Adrenal gland (tissue), 12 donors: ENCODE measurements around the gene PHACTR3. TPM values are rescaled to one million over a fixed set of nuclear protein-coding genes. Genes with fewer than 3 reads are reported as not detected.

Experiments used
- DNase-seq, 7 donors: peaks; one replicate each; pipeline ENCODE4 v3.0.0-alpha.2; 2019 to 2020
- H3K27ac ChIP-seq, 5 donors: fragments of 200-600 bp; sonication (generic) in 4 of 5; 1 replicate in 3 of 5; 2 replicates in 2 of 5; pipeline versions ENCODE4 v1.5.1 to v1.8.0; 2016 to 2020; ENCODE audit warnings: mild to moderate bottlenecking in 1 of 5
- H3K27me3 ChIP-seq: fragments of 200-600 bp; 2 replicates; pipeline ENCODE4 v1.8.0; 2021
- H3K36me3 ChIP-seq, 2 donors: fragments of 200-600 bp; replicated peaks in 1 of 2; 1 replicate in 1 of 2; 2 replicates in 1 of 2; pipeline versions ENCODE4 v1.5.1 to v1.8.0; 2018 to 2022
- H3K4me1 ChIP-seq, 2 donors: fragments of 200-600 bp; replicated peaks in 1 of 2; 1 replicate in 1 of 2; 2 replicates in 1 of 2; pipeline versions ENCODE4 v1.5.1 to v1.8.0; 2018 to 2021
- H3K4me3 ChIP-seq, 4 donors: fragments of 200-600 bp; sonication (generic) in 3 of 4; one replicate each; pipeline ENCODE4 v1.5.1; 2016 to 2018
- H3K9me3 ChIP-seq, 3 donors: fragments of 200-600 bp; sonication (generic) in 1 of 3; replicated peaks in 1 of 3; 1 replicate in 2 of 3; 2 replicates in 1 of 3; pipeline versions ENCODE4 v1.5.1 to v1.8.0; 2016 to 2021
- POLR2A ChIP-seq, 2 donors: fragments of 450-650 bp; IDR thresholded peaks; one replicate each; pipeline ENCODE4 v1.6.1; 2017; ENCODE audit warnings: antibody characterized with exemption in 2 of 2, mild to moderate bottlenecking in 2 of 2, moderate library complexity in 1 of 2
- WGBS, 4 donors: extraction: QIAGEN DNeasy Blood & Tissue Kit in 2 of 4; methylation state at CpG; one replicate each; pipeline versions ENCODE4 v1.1.5 to v1.1.7; 2013 to 2017; 5-methylcytosine and 5-hydroxymethylcytosine counted together
- intact Hi-C, 2 donors: fragments of 100-400 bp; cut with DNase I; formaldehyde crosslinking; loops; one replicate each; pipeline versions ENCODE4 v1.14.1 to v1.15.0; 2022 to 2023
- polyA plus RNA-seq, 3 donors: library from polyadenylated mRNA; stranded (reverse); fragments of 200-250 nt in 2 of 3; fragments of 350-450 nt in 1 of 3; fragmentation: Illumina TruSeq in 1 of 3; extraction: RNeasy Lipid Tissue Mini Kit (QIAGEN cat#74804) in 1 of 3; gene quantifications; one replicate each; pipeline ENCODE4 v1.2.3, GENCODE V29; 2013 to 2014
- total RNA-seq, 9 donors: library from RNA; depleted of rRNA in 4 of 9; stranded (reverse); fragments of >200 nt in 4 of 9; fragments of 120-200 nt in 1 of 9; fragmentation: NEBNext Ultra II Directional in 1 of 9; extraction: Animal tissue kit (Norgen Biotek cat#: 25700) in 1 of 9; gene quantifications; one replicate each; pipeline versions ENCODE4 v1.1.0 to v1.2.4, GENCODE V29; 2013 to 2023
- TF ChIP-seq, protein P1 (sequence below), 6 experiments: fragments of 450-650 bp in 4 of 6; fragments of 200-600 bp in 2 of 6; sonication (generic) in 1 of 6; IDR thresholded peaks; 1 replicate in 5 of 6; 2 replicates in 1 of 6; pipeline versions ENCODE4 v1.5.1 to v1.8.0; 2016 to 2021; ENCODE audit warnings: antibody characterized with exemption in 6 of 6, mild to moderate bottlenecking in 2 of 6, moderate library complexity in 1 of 6
- donor health status: healthy with polysubstance abuse.
- donor health status: Bipolar disorder and iron deficiency.
- donor health status: DM: yes; HTN: yes; CAD: no.
- donor health status: DM: no; HTN: no; CAD: no.
- donor health status: DM: no; HTN: no; CAD: no.
- donor health status: DM: yes; HTN: yes; CAD: no.

Gene PHACTR3
- total and polyA plus RNA-seq, 12 donors, result 0.17 to 4.5 (median 0.81) TPM

DNA sequence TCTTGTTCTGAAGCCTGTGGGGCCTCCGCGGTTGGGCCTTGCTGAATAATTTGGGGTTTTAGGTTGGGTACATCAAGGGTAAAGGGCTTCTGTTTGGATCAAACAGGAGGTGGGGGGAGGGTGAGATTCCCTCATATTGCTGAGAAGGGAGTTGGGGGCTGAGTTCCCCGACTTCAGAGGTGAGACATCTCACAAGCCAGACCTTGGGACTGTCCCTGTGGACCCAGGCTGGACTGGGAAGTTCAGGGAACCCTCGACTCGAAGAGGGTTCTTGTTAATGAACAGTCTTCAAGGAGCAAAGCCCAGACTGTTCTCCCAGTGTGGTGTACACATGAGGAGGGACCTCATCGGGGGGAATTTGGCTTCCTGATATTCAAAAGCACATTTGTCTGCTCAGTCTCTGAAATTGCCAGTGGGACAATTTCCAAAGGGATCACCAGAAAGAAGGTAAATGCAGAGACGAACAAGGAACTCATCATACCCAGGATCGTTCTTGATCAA lies 210.6 kb downstream of the PHACTR3 start:
- Histone ChIP-seq H3K27ac (no peak overlapping the region), H3K4me1 (no peaks in the 10 kb centered on the region), H3K9me3 (no peaks in the 10 kb centered on the region), H3K4me3 (no peak overlapping the region), H3K36me3 (no peaks in the 10 kb centered on the region), H3K27me3 (no peaks in the 10 kb centered on the region)
- intact Hi-C loops, result no loop called here
- WGBS, 4 donors, result 69 to 76% (median 74%) methylated on average over 8 of the region's 8 CpGs
- no peak for TF ChIP-seq POLR2A (IDR thresholded peaks at IDR 0.05)
- TF ChIP-seq, protein P1, sequence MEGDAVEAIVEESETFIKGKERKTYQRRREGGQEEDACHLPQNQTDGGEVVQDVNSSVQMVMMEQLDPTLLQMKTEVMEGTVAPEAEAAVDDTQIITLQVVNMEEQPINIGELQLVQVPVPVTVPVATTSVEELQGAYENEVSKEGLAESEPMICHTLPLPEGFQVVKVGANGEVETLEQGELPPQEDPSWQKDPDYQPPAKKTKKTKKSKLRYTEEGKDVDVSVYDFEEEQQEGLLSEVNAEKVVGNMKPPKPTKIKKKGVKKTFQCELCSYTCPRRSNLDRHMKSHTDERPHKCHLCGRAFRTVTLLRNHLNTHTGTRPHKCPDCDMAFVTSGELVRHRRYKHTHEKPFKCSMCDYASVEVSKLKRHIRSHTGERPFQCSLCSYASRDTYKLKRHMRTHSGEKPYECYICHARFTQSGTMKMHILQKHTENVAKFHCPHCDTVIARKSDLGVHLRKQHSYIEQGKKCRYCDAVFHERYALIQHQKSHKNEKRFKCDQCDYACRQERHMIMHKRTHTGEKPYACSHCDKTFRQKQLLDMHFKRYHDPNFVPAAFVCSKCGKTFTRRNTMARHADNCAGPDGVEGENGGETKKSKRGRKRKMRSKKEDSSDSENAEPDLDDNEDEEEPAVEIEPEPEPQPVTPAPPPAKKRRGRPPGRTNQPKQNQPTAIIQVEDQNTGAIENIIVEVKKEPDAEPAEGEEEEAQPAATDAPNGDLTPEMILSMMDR (IDR thresholded peaks at IDR 0.05), result no peak
- DNase-seq, result peak in 1 of 7 donors; percentile 23

DNA sequence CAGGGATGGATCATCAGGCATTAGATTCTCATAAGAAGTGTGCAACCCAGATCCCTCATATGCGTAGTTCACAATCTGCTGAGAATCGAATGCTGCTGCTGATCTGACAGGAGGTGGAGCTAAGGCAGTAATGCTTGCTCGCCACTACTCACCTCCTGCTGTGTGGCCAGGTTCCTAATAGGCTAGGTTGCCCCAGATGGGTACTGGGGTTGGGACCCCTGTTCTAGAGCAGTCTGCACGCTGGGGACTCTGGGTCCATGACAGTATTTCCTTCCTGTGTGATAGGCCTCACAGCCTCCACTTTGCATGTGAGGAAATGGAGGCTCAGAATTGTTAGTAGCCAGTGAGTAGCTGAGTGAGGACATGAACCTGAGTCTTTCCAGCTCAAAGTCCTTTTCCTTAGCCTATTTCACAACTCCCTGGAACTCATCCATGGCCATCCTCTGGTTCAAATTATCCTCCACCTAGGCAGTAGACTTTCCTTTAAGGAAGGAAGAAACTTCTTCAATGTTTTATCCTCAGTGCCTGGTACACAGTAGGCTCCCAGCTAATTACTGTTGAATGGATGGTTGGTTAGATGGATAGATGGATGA lies 211.9 kb downstream of the PHACTR3 start:
- no peak for TF ChIP-seq POLR2A (IDR thresholded peaks at IDR 0.05)
- TF ChIP-seq, protein P1 (IDR thresholded peaks at IDR 0.05), result no peak
- no peak overlapping the region for H3K4me3 ChIP-seq
- intact Hi-C loops, result no loop called here
- no peaks in the 10 kb centered on the region for H3K9me3 ChIP-seq
- H3K27ac ChIP-seq, result no peak overlapping the region
- H3K36me3 ChIP-seq, result no peaks in the 10 kb centered on the region
- WGBS, 4 donors, result 81 to 93% (median 84%) methylated on average over 3 to 4 of the region's 4 CpGs
- no peaks in the 10 kb centered on the region for H3K4me1 ChIP-seq
- no peaks in the 10 kb centered on the region for H3K27me3 ChIP-seq
- peak in 1 of 7 donors; percentile 11 for DNase-seq

DNA sequence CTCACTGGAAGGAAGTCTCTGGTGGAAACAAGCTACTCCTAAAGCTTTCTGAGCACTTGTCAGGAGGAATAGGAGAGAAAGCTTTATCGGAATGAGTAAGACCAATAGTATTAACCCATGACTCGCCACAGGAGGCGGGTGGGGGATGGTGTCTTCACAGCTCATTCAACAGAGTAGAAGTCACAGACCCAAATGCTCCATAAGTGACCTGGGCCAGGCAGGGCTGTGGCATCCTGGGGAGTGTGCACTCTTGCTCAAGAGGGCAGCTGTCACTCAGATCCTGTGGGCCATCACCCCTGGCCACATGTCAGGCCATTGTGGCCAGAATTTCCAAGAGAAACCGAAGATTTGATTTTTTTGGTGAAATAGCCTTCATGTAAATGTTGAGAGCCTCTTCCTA lies 213.1 kb downstream of the PHACTR3 start:
- Histone ChIP-seq H3K27ac (no peak overlapping the region), H3K4me3 (no peak overlapping the region), H3K27me3 (no peaks in the 10 kb centered on the region), H3K36me3 (no peaks in the 10 kb centered on the region), H3K9me3 (no peaks in the 10 kb centered on the region), H3K4me1 (no peaks in the 10 kb centered on the region)
- intact Hi-C loops, result no loop called here
- no peak for DNase-seq
- 74 to 87% (median 81%) methylated on average over 4 of the region's 4 CpGs for WGBS, 4 donors
- TF ChIP-seq, protein P1 (IDR thresholded peaks at IDR 0.05), result no peak
- TF ChIP-seq POLR2A (IDR thresholded peaks at IDR 0.05), result no peak

DNA sequence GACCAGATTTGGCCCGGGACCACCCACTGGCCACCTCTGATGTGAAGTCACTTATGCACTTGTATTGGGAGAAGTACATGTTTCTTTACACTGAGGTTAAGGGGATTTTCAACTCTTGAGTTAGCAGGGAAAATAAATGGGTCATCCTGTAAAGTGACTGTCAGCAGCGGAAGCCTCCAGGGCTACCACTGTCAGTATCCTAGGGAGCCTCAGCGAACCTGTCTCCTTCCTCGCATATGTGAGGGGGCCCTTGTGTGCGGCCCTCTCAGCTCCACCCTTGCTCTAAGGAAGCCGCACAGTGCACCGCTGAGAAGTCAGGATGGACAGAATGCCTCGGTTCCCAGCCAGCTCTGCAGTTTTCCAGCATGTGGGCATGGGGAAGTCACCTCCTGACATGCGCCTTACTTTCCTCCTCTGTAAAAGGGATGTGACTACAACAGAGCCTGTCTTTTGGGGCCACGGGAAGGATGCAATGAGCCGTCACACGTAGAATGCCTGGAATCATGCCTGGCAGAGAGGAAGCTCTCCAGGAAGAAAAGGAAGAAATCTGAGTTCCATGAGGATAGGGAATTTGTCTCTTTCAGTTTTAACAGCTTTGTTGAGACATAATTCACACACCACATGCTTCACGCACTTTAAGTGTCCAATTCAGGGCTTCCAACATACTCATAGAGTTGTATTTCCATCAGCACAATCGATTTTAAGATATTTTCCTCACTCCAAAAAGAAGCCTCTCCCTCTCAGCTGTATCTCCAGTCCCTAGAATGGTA lies 213.7 kb downstream of the PHACTR3 start:
- no peaks in the 10 kb centered on the region for H3K4me1 ChIP-seq
- no peaks in the 10 kb centered on the region for H3K9me3 ChIP-seq
- intact Hi-C loops, result no loop called here
- 71 to 81% (median 75%) methylated on average over 6 to 14 of the region's 14 CpGs for WGBS, 4 donors
- H3K4me3 ChIP-seq, result no peak overlapping the region
- TF ChIP-seq POLR2A (IDR thresholded peaks at IDR 0.05), result no peak
- TF ChIP-seq, protein P1 (IDR thresholded peaks at IDR 0.05), result no peak
- H3K27me3 ChIP-seq, result no peaks in the 10 kb centered on the region
- H3K36me3 ChIP-seq, result no peaks in the 10 kb centered on the region
- peak in 1 of 7 donors; percentile 10 for DNase-seq
- H3K27ac ChIP-seq, result no peak overlapping the region
